Body of pancreas (tissue), 4 donors: Measurements from ENCODE around the gene PLA2G4E.

Experiments used
- POLR2A ChIP-seq, 3 donors: fragments of 450-650 bp; IDR thresholded peaks; one replicate each; pipeline ENCODE4 v1.6.1; 2016; ENCODE audit warnings: antibody characterized with exemption in 3 of 3, mild to moderate bottlenecking in 2 of 3
- TF ChIP-seq, protein P1 (sequence below), 7 experiments: fragments of 450-650 bp in 4 of 7; fragments of 200-600 bp in 3 of 7; sonication (generic) in 3 of 7; IDR thresholded peaks; one replicate each; pipeline ENCODE4 v1.5.1; 2016 to 2019; ENCODE audit warnings: antibody characterized with exemption in 7 of 7

DNA sequence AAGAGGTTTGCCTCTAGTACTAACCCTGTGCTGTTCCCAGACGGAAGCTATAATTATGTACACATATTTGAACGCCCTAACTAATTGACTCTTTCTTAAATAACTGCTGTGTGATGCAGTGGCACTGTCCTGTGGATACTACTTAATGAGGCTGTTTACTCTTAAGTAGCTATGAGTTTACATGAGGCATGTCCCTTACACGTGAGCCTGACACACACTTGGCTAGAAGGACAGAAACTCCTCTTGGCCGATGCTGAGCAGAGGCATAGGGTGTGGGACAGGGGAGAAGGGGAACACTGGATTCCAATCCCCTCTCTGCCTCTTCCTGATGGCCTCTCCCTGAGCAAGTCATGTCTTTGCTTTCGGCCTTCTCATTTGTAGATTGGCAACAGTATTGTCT is 70.4 kb downstream of the PLA2G4E start:
- TF ChIP-seq, protein P1, sequence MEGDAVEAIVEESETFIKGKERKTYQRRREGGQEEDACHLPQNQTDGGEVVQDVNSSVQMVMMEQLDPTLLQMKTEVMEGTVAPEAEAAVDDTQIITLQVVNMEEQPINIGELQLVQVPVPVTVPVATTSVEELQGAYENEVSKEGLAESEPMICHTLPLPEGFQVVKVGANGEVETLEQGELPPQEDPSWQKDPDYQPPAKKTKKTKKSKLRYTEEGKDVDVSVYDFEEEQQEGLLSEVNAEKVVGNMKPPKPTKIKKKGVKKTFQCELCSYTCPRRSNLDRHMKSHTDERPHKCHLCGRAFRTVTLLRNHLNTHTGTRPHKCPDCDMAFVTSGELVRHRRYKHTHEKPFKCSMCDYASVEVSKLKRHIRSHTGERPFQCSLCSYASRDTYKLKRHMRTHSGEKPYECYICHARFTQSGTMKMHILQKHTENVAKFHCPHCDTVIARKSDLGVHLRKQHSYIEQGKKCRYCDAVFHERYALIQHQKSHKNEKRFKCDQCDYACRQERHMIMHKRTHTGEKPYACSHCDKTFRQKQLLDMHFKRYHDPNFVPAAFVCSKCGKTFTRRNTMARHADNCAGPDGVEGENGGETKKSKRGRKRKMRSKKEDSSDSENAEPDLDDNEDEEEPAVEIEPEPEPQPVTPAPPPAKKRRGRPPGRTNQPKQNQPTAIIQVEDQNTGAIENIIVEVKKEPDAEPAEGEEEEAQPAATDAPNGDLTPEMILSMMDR (IDR thresholded peaks at IDR 0.05) = no peak
- no peak for TF ChIP-seq POLR2A (IDR thresholded peaks at IDR 0.05)
